Stimulated activated naive CD4-positive, alpha-beta T cell (primary cell): ENCODE data around the gene MRPL53.
A peak's percentile ranks its signal among the peaks of the same experiment; 100 is the strongest.
"Not testable (repeated sequence)": the region's sequence is repeated elsewhere in the genome, so short reads cannot be mapped to it uniquely, and the experiment has no call there.

ENCODE experiments used
- DNase-seq, 6 experiments: peaks; one replicate each; lab custom pipeline; 2025; lab: John Stamatoyannopoulos, UW

Gene MRPL53

DNA sequence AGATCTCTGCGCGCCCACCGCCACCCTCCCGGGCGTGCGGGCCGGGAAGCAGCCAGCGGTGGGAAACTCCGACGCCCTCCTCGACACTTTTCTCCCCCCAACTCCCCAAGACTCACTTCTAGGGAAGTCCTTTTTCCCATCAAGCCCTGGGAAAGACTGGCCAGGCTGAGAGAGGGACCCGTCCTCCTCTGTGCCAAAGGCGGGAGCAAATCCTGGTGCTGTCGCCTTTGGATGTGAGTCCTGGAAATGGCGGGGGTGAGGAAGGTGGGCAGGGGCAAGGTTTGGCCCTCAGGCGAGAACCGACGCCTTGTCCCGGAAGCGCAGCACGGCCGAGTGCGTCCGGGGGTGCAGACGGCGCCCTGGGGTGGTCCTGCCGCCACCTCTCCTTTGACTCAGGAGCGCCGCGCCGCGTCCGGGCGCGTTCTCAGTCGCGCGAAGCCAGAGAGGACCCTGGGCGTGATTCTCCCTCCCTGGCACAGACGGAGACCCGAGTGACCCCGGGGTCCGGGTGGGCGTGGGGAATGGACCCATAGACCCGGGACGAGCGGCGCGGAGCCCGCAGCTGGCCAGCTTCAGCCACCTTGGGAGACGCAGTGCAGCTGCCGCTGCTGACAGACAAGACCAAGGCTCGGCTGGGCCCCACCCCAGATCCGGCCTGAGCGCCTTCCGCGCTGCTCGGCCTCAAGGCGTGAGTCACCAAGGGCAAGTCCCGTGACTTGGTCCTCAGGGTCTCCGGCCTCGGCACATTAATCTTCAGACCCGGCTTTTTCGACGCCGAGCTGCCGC lies 30.4 kb upstream of the MRPL53 start:
- DNase-seq: no peak

DNA sequence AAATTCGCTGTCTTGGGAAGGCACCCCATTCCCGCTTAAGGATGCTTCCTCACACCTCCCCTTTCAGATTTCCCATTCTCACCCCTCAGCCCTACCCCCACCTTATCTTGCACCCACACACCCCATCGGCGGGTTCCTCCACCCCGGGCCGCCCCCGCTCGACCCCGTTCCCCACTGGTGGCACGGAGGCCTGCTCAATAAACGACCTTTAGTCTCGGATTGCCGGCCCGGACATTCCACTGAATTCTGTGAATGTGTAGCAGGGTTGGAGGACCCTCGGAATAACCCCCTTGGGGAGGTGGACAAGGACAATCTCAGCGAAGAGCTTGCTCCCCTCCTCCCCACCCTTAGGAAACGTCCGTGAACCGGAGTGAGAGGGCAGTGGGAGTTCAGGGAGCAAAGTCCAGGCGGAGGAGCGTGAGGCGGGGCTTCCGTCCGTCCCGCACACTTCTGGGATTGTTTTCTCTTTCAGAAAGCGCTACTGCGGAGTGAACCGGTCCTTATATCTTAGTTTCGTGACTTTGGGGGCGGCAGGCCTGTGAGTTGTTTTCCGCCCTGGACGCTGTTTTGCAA lies 29.8 kb upstream of the MRPL53 start:
- no peak for DNase-seq

GRCh38 chr2:74501335-74502071 lies 29.0 kb upstream of the MRPL53 start:
- no peak for DNase-seq

- no peak for DNase-seq
These were observed 28.1 kb upstream of the MRPL53 start for GRCh38 chr2:74500578-74500946.

- DNase-seq: no peak
These were observed 27.6 kb upstream of the MRPL53 start for GRCh38 chr2:74499940-74500577.

DNA sequence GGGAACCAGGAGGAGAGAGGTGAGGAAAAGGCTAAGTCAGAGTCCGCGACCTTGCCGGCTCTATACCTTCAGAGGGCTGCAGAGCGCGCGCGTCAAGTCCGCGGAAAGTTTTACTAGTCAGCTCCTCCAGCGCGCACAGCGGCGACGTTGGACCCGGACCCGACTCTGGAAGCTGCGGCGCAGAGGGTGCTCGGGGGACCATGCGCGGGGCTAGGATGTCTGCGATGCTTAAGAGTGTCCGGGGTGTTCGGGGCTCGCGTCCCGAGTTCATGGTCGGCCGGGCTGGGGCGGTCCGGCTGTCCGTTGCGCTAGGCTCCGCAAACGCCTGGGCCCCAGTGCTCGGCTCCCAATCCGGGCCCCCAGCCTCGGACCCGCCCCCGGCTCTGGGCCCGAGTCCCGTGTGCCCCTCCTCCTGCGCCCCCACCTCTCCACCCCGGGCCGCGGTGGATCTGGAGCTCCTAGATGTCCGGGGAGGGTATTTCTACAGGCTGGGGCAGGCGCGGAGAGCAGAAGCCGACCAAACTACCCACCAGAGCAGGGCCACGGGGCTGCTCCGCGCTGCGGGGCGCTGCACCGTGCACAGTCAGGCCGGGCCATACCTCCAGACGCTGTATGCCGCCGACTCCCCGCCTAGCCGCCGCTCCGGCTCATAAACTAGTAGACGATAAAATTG lies 26.9 kb upstream of the MRPL53 start, which contains the start of gene LBX2:
LBX2 (minus strand) TSS at position 337 of the 673 bp plus-strand sequence; CDS start at position 271, 66 bp downstream.
- no peak for DNase-seq

DNA sequence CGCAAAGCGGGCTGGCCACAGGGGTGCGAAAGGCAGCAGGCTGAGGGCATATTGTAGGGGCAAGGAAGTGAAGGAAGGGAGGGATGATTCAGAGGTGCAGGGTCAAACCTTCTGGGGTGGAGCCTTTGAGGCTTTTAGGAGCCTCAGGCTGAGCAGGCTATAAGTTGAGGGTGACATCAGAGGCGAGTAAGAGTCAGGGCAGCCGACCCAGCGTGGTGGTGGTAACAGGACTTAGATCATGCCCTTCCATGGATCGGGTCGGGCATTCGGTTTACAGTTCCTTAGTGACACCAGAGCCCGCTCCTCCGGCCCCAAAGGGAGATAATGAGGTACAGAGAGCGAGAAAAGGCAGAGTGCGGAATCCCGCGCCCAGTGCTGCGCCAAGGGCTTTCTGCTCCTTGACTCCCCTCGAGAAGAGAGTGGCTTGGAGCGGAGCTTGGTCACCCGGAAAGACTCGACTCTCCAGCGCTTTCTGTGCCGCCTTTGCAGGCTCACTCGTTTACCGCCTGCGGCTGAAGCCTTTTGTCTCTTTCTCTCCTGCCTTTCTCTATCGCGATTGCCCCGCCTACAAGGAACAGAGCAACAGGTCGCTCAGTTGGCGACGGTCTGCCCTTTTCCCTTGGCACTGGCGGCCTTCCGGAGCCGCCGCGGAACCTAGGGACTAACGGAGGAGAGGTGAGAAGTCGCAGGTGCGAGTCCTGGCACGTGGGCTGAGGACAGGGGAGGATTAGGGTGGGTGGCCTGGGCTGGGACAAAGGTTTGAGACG lies 26.2 kb upstream of the MRPL53 start:
- peak in 2 of 6 experiments; percentile 27 to 47 for DNase-seq

DNA sequence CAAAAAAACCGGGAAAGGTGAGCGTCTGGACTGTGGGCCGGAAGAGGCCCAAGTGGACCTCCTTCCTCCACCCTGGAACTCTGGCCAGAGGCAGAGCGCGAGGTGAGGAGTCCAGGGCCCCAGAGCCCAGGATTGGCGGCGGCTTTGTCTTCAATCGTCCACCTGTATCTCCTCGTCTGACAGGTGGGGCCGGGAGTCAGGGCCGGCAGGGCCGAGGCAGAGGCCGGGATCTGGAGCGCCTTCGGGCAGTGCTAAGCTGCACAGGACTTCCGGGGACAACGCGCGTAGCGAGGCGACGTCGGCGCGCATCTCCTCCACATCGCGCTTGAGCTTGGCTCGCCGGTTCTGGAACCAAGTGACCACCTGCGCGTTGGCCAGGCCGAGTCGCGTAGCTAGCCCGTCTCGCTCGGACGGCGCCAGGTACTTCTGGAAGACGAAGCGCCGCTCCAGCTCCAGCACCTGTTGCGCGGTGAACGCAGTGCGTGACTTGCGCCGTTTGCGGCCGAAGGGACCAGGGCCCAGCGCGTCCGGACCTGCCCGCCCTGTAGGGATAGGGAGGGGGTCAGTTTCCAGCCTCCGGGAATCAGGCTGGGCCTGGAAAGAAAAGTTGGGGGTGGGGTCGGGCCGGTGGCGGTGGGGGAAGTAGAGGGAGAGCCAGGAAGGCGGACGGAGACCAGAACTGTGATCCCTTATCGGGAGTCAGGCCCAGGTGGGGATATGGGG lies 25.5 kb upstream of the MRPL53 start:
- DNase-seq: no peak

DNA sequence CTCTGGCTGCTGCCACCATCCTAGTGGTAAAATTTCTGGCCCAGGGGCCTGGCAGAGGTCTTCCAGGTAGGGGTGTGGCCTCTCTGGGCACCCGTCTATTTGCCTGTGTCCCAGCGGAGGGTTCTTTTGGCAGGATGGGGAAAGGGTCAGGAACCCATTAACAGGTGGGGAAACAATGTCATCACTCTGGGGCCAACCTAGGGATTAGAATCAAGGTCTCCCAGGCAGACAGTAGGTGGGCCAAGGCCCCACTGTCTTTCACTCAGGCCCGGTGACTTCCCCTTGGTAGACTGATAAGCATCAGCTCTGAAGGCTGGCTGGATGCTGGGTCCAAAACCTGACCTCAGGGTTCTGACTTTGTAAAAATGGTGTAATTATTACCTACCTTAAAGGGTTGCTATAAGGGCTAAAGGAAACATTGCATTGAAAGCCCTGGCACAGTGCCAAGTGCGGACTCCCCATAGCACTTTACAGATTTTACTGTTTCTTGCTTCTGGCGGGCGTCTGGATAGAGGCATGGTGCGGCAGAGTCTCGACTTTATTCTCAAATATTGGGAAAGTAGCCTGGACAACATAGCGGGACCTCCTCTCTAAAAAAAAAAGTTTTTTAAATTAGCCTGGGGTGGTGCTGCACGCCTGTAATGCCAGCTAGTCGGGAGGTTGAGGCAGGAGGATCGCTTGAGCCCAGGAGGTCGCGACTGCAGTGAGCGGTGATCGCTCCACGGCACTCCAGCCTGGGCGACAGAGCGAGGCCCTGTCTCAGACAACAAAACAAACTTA lies 24.7 kb upstream of the MRPL53 start:
- DNase-seq: no peak

DNA sequence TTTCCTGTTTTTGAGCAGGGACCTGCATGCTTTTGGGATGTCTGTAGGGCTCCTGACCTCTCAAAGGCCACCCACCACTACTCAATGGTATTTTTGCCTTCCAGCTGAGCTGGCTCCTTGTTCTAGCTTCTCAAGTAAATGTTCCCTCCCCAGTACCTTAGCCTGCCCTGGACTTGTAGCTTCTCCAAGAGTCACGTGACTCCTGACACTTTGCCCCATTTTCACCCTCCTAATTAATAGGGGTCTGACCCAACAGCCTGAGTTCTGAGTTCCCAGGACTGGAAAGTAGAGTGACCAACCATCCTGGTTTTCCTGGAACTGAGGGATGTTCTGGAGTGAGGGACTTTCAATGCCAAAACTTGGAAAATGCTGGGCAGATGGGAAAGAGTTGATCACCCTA lies 23.0 kb upstream of the MRPL53 start:
- no peak for DNase-seq

- no peak for DNase-seq
These were observed 21.1 kb upstream of the MRPL53 start for GRCh38 chr2:74493546-74493945.

- no peak for DNase-seq
These were observed 19.4 kb upstream of the MRPL53 start for GRCh38 chr2:74491648-74492544.

DNA sequence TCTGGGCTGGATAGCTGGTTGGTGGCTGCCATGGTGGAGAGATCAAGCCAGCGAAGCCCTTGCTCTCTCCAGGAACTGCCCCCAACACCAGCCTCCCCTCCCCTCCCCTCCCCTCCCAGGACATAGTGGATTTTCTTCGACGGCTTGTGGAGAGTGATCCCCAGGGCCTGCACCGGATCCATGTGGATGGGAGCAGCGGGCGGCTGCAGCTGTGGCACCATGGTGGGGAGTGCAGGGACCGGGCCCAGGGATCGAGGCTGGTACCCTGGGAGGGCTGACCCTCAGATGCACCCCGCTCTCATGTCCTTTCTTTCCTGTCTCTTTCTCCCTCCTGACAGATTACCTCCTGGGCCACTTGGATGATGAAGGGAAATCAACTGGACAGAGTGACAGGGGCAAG lies 17.4 kb upstream of the MRPL53 start:
- no peak for DNase-seq

DNA sequence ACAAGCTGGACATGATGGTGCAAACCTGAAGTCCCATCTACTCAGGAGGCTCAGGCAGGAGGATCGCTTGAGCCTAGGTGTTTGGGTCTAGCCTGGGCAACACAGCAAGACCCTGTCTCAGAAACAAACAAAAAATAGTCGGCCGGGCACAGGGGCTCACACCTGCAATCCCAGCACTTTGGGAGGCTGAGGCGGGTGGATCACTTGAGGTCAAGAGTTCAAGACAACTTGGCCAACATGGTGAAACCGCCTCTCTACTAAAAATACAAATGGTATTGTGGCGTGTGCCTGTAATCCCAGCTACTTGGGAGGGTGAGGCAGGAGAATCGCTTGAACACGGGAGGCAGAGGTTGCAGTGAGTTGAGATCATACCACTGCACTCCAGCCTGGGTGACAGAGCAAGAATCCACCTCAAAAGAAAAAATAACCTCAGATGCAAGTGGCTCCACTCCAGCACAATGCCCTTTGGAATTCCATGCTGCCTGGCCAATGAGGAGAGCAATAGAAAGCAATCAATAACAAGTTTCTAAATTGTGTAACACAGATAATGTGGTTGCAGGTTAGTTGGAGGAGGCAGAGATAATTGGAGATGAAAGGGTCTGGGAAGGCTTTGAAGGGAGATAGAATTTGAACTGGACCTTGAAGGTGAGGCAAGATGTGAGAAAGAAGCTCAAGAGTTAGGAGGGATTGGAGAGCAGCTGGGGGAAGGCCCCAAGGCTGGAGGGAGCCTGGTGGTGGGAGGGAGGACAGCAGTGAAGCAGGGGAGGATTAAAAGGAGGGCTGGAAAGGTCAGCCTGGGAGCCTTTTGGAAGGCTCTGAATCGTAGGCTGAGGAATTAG lies 16.4 kb upstream of the MRPL53 start:
- DNase-seq: no peak

DNA sequence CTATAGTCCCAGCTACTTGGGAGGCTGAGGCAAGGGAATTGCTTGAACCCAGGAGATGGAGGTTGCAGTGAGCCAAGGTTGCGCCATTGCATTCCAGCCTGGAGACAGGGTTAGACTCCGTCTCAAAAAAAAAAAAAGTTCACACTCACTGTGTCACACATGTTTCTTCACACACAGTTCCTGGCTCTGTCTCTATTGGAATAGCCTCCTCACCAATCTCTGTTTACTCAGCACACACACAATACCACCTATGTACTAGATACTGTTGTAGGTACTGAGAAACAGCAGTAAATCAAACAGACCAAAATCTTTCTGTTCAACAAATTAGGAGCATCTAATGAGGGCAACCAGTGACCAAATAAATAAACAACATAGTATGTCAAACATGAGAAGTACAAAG lies 13.7 kb upstream of the MRPL53 start:
- DNase-seq: no peak

DNA sequence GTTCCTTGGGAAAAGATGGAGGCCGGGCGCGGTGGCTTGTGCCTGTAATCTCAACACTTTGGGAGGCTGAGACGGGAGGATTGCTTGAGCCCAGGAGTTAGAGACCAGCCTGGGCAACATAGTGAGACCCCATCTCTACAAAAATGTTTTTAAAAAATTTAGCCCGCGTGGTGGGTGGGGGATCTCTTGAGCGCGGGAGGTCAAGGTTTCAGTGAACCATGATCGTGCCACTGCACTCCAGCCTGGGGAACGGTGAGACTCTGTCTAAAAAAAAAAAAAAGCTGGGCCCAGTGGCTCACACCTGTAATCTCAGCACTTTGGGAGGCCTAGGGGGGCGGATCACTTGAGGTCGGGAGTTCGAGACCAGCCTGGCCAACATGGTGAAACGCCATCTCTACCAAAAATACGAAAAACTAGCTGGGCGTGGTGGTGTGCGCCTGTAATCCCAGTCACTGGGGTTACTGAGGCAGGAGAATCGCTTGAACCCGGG lies 11.2 kb upstream of the MRPL53 start:
- not testable (repeated sequence) for DNase-seq
